Vagina (tissue), 2 donors: ENCODE measurements around the gene LCK.

ENCODE experiments used
- CTCF ChIP-seq, 3 experiments: fragments of 450-650 bp in 2 of 3; fragments of 200-600 bp in 1 of 3; sonication (generic) in 1 of 3; IDR thresholded peaks; one replicate each; pipeline ENCODE4 v1.5.1; 2017 to 2019; ENCODE audit warnings: antibody characterized with exemption in 3 of 3, mild to moderate bottlenecking in 2 of 3, moderate library complexity in 2 of 3
- POLR2A ChIP-seq, 2 donors: fragments of 450-650 bp; IDR thresholded peaks; one replicate each; pipeline ENCODE4 v1.6.1; 2017; ENCODE audit warnings: antibody characterized with exemption in 2 of 2, mild to moderate bottlenecking in 2 of 2, moderate library complexity in 2 of 2

- no peak for TF ChIP-seq CTCF (IDR thresholded peaks at IDR 0.05)
- TF ChIP-seq POLR2A (IDR thresholded peaks at IDR 0.05) = no peak
Measured at GRCh38 chr1:32220746-32221580, 30.1 kb upstream of the LCK start.
